ENCODE results near the gene FXYD6.

Gene FXYD6

GRCh38 chr11:117796456-117796871, 80.0 kb downstream of the FXYD6 start:
- Histone ChIP-seq H3K27ac (ENCODE audit: low read length) (no peak overlapping the region), H3K36me3 (replicated peaks; ENCODE audit: insufficient read depth, low read length) (no peaks in the 10 kb centered on the region), H3F3A (ENCODE audit: insufficient read depth, low read length) (no peaks in the 10 kb centered on the region), H3K9me3 (replicated peaks; ENCODE audit: insufficient read depth, low read length) (no peaks in the 10 kb centered on the region), H3K27me3 (replicated peaks; ENCODE audit: insufficient read depth, low read length) (peaks cover 62% of the 10 kb centered on the region), H3K9ac (ENCODE audit: low read length) (no peak overlapping the region), H3K9me2 (replicated peaks; ENCODE audit: insufficient read depth, low read length) (no peaks in the 10 kb centered on the region), H3K4me2 (ENCODE audit: low read depth, low read length) (no peak overlapping the region), H4K20me1 (ENCODE audit: insufficient read depth, low read length) (no peaks in the 10 kb centered on the region), H3K4me1 (ENCODE audit: low read length) (no peaks in the 10 kb centered on the region), H3K79me2 (ENCODE audit: low read length) (no peaks in the 10 kb centered on the region), H3K4me3 (ENCODE audit: low read length) (no peak overlapping the region), H2AFZ (ENCODE audit: low read length) (no peak overlapping the region)
- no peak for DNase-seq
- no peak for TF ChIP-seq CTCF (IDR thresholded peaks at IDR 0.05; ENCODE audit: low read length)
- no peak for TF ChIP-seq EZH2 (optimal IDR thresholded peaks at IDR 0.05; ENCODE audit: low read depth, low read length)
- no peak for TF ChIP-seq EZH2phosphoT487 (IDR thresholded peaks at IDR 0.05; ENCODE audit: low read length)

GRCh38 chr11:117795638-117796455, 80.6 kb downstream of the FXYD6 start:
- Histone ChIP-seq H3K4me3 (ENCODE audit: low read length) (no peak overlapping the region), H3K27ac (ENCODE audit: low read length) (no peak overlapping the region), H4K20me1 (ENCODE audit: insufficient read depth, low read length) (no peaks in the 10 kb centered on the region), H3K4me1 (ENCODE audit: low read length) (no peaks in the 10 kb centered on the region), H3K9me2 (replicated peaks; ENCODE audit: insufficient read depth, low read length) (no peaks in the 10 kb centered on the region), H3F3A (ENCODE audit: insufficient read depth, low read length) (no peaks in the 10 kb centered on the region), H3K36me3 (replicated peaks; ENCODE audit: insufficient read depth, low read length) (no peaks in the 10 kb centered on the region), H3K27me3 (replicated peaks; ENCODE audit: insufficient read depth, low read length) (peaks cover 62% of the 10 kb centered on the region), H3K9me3 (replicated peaks; ENCODE audit: insufficient read depth, low read length) (no peaks in the 10 kb centered on the region), H2AFZ (ENCODE audit: low read length) (no peak overlapping the region), H3K4me2 (ENCODE audit: low read depth, low read length) (no peak overlapping the region), H3K79me2 (ENCODE audit: low read length) (no peaks in the 10 kb centered on the region), H3K9ac (ENCODE audit: low read length) (no peak overlapping the region)
- no peak for DNase-seq
- TF ChIP-seq EZH2phosphoT487 (IDR thresholded peaks at IDR 0.05; ENCODE audit: low read length) (no peak), EZH2 (optimal IDR thresholded peaks at IDR 0.05; ENCODE audit: low read depth, low read length) (no peak), CTCF (IDR thresholded peaks at IDR 0.05; ENCODE audit: low read length) (no peak)

GRCh38 chr11:117794772-117795629, 81.5 kb downstream of the FXYD6 start:
- Histone ChIP-seq H3K9me3 (replicated peaks; ENCODE audit: insufficient read depth, low read length) (no peaks in the 10 kb centered on the region), H4K20me1 (ENCODE audit: insufficient read depth, low read length) (no peaks in the 10 kb centered on the region), H3K27me3 (replicated peaks; ENCODE audit: insufficient read depth, low read length) (peaks cover 68% of the 10 kb centered on the region), H3K4me3 (ENCODE audit: low read length) (no peak overlapping the region), H3K4me1 (ENCODE audit: low read length) (no peaks in the 10 kb centered on the region), H3K4me2 (ENCODE audit: low read depth, low read length) (no peak overlapping the region), H3K79me2 (ENCODE audit: low read length) (no peaks in the 10 kb centered on the region), H3K27ac (ENCODE audit: low read length) (no peak overlapping the region), H2AFZ (ENCODE audit: low read length) (no peak overlapping the region), H3K36me3 (replicated peaks; ENCODE audit: insufficient read depth, low read length) (no peaks in the 10 kb centered on the region), H3K9ac (ENCODE audit: low read length) (no peak overlapping the region), H3K9me2 (replicated peaks; ENCODE audit: insufficient read depth, low read length) (no peaks in the 10 kb centered on the region), H3F3A (ENCODE audit: insufficient read depth, low read length) (no peaks in the 10 kb centered on the region)
- DNase-seq, result no peak
- TF ChIP-seq EZH2phosphoT487 (IDR thresholded peaks at IDR 0.05; ENCODE audit: low read length) (no peak), CTCF (IDR thresholded peaks at IDR 0.05; ENCODE audit: low read length) (no peak), EZH2 (optimal IDR thresholded peaks at IDR 0.05; ENCODE audit: low read depth, low read length) (no peak)
